Astrocyte (in vitro differentiated cells and primary cell): Measurements from ENCODE around the gene ERVH48-1.

Experiments used
- CTCF ChIP-seq: IDR thresholded peaks from 2 replicates; pipeline ENCODE4 v1.5.1; 2011; ENCODE audit warnings: low read depth, mild to moderate bottlenecking, inconsistent platforms, low read length, moderate library complexity; ENCODE audit not compliant: insufficient read depth
- EZH2 ChIP-seq: IDR thresholded peaks from 2 replicates; pipeline ENCODE4 v1.6.1; 2012; ENCODE audit warnings: mild to moderate bottlenecking, low read length, inconsistent platforms; ENCODE audit not compliant: insufficient read depth

DNA sequence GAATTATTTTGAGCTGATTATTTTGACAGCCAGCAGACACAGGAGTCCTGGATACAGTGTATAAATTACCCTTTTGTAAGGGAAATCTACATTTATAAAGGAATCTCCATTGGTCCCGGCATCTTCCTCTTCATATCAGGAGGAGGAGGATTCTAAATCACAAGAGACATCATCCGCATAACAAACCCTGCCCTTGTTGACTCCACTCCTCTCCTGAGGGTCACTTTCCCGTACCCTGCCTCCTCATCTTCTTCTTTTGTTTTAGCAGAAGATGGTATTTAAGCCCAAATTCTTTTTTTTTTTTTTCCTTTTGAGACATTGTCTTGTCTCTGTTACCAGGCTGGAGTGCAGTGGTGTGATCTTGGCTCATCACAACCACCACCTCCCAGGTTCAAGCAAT is 34.3 kb upstream of the ERVH48-1 start:
- TF ChIP-seq CTCF (no peak), EZH2 (no peak)
